GM12892 (cell line): Measurements from ENCODE around the gene SS18L1.

ENCODE experiments used
- POLR2AphosphoS5 ChIP-seq: IDR thresholded peaks from 2 replicates; pipeline ENCODE4 v1.6.1; 2011; ENCODE audit warnings: low read depth, low read length, control low read depth
- TAF1 ChIP-seq: IDR thresholded peaks from 2 replicates; pipeline ENCODE4 v1.6.1; 2011; ENCODE audit warnings: low read depth, mild to moderate bottlenecking, control low read depth, low read length, borderline replicate concordance

- no peak for TF ChIP-seq POLR2AphosphoS5
- no peak for TF ChIP-seq TAF1
These were observed 67.6 kb downstream of the SS18L1 start for GRCh38 chr20:62211216-62211615.
